GM18508 (cell line): Measurements from ENCODE around the gene MACF1.

Experiments
- ATAC-seq: cut with Tn5 transposase; IDR thresholded peaks from one replicate; pipeline ENCODE4 v1.9.1; 2021; ENCODE audit warnings: moderate number of reproducible peaks; ENCODE audit not compliant: insufficient read depth, unreplicated experiment

The MACF1 gene

DNA sequence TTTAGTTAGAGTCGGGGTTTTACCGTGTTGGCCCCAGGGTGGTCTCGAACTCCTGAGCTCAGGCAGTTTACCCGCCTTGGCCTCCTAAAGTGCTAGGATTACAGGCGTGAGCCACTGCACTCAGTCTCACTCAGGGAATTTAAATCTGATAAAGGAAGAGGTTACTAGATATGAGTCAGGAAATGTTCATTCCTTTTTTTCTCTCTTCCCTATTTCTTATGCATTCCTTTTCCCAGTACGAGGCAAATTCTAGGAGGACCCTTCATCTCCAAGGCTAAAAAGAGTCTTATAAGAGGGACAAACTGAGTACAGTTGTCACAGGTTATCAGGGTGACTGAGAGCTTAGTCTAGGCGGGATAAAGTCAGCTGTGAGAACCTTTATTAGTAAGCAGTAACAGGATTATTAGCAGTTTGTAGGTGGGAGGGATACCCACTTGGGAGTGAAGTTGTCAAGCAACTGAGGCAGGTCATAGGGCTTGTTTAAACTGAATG, 9.1 kb downstream of the MACF1 start:
- ATAC-seq: no peak

DNA sequence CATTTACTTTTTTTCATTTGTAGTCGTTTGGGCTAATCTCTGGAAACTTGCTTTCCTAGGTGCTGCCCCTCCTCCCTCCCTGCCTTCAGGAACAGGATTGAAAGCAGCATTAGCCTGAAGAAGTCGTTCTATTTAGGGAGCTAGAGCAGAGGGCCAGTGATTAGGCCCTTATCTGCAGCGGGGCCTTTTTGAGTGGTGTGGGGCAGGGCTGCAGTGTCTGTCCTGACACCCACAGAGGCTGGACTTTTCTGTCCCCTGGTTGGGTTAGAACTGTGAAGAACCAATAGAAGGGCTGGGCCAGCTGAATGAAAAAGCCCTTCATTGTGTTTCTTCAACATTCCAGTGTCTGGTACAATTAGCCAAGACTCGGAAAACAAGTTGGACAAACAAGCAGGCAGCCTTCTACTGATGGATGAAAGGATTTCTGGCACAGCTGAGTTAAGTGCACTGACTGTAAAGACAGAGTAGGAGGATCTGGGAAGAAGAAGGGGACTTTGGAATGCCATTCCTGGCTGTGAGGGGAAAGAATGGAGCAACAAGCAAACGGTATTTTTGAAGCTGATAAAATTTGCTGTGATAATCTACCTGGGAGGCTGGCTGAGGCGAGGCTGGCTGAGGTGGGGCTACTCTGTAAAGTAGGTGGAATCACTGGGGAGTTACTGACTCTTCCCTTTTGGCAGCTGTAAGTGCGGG, 9.7 kb downstream of the MACF1 start:
- ATAC-seq: no peak

GRCh38 chr1:39214714-39214997, 10.2 kb downstream of the MACF1 start:
- ATAC-seq: no peak

- ATAC-seq: no peak
Measured at GRCh38 chr1:39214998-39215873, 10.7 kb downstream of the MACF1 start.

- ATAC-seq: no peak
Measured at GRCh38 chr1:39216771-39217170, 12.3 kb downstream of the MACF1 start.

DNA sequence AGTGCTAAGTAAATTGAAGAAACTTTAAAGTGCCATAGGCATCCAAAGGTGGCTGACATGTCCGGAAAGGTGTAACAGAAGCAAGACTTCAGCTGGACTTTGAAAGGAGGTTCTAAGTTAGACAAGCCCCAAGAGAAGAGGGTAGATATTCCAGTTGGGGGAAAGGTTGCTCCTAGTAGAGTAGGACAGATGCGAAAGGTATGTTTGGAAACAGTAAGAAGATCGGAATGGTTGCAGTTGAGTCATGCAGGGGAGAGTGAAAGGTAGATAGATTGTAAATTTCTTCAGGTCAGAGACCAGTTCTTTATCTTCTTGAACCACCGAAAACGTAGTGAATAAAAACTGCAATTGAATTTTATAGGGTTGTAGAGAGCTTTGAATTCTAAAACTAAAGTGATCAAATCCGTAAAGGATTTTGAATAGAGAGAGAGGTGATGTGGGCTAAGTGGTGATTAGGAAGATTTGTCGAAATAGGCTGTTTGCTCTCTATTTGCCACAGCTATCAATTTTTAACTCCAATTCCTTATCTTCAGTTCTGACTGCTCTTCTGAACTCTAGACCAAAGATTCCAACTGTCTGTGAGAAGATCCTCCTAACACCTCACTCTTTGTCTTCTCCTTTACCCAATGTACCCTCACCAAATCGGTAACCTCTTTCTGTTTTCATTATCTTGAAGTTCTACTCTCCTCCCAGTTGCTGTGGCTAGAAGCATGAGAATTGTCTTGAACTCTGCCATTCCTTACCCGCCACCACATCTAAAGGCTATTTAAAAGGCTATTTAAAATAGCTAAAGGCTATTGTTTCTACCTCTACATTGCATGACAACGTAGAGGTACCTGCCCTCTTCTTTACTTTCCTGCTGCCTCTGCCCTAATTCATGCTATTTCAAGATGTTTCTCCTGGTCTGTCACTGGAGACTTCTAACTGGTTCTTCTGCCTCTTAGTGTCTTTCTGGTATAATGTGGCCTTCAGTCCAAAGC, 16.7 kb downstream of the MACF1 start:
- ATAC-seq: no peak

- ATAC-seq: no peak
Measured at GRCh38 chr1:39224295-39224829, 19.9 kb downstream of the MACF1 start.

GRCh38 chr1:39226836-39227235, 22.3 kb downstream of the MACF1 start:
- no peak for ATAC-seq

- ATAC-seq: no peak
Measured at GRCh38 chr1:39228252-39228651, 23.8 kb downstream of the MACF1 start.

GRCh38 chr1:39229504-39229903, 25.0 kb downstream of the MACF1 start:
- no peak for ATAC-seq

GRCh38 chr1:39230261-39231190, 26.0 kb downstream of the MACF1 start:
- no peak for ATAC-seq

GRCh38 chr1:39236971-39237370, 32.5 kb downstream of the MACF1 start:
- no peak for ATAC-seq

GRCh38 chr1:39238476-39238875, 34.0 kb downstream of the MACF1 start:
- ATAC-seq: no peak

DNA sequence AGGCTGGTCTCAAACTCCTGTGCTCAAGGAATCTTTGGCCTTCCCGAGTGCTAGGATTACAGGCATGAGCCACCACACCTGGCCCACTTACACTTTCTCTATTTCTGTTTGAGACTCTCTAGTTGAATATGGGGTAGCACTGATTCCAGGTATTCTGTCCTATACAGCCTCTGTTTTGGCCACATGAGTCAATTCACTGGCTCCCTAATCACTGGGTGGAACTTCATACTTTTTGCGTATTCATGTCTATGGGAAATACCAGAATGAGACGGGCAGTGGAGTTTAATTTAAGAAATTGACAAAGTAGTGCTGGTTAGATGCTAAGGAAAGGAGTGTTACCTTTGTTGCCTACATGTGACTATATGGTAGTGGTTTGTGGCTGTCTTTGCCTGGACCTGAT, 35.5 kb downstream of the MACF1 start:
- ATAC-seq: no peak

- no peak for ATAC-seq
Measured at GRCh38 chr1:39243302-39243701, 38.8 kb downstream of the MACF1 start.

GRCh38 chr1:39250460-39251240, 46.2 kb downstream of the MACF1 start:
- no peak for ATAC-seq

- no peak for ATAC-seq
Measured at GRCh38 chr1:39255222-39255621, 50.7 kb downstream of the MACF1 start.

DNA sequence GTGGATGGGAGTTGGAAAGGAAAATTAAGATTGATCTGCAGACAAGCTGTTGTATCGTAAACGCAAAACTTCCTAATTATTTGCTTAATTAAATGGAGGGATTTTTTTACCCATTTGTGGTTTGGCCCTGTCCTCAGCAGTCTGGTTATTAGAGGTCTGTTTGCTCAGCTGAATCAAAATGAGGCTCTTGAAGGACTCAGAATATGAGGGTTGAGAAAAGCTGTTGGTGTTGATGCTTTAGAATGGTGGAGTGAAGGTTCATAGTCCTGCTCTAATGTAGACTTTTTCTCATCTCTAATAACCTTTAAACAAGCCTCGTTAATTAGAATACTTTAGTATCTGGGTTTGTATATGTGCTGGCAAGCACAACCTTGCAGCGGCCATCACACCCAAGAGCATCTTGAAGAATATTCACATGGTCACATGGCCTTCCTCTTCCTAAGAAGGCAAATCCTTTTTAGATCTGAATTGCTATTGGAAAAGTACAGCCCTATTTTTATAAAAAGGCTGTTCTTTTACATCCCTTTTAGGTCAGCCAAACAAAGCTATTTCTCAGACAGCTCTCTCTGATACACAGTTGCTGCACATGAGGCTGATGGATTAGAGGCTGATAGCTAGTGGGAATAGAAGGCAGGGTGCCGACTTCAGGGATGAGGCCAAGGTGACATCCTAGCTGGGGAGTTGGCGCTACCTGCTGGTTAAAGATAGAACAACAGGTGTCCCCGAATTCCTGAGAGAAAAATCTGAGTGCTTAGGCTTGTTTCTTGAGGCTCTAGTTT, 53.8 kb downstream of the MACF1 start:
- no peak for ATAC-seq
